Gastrocnemius medialis (tissue), 4 donors: ENCODE measurements around the gene IFT81.

Experiments used
- CTCF ChIP-seq, 5 experiments: fragments of 450-650 bp in 3 of 5; fragments of 200-600 bp in 2 of 5; sonication (generic) in 2 of 5; IDR thresholded peaks in 4 of 5; conservative IDR thresholded peaks in 1 of 5; 1 replicate in 4 of 5; 2 replicates in 1 of 5; pipeline ENCODE4 v1.5.1; 2016 to 2019; ENCODE audit warnings: antibody characterized with exemption in 5 of 5, mild to moderate bottlenecking in 3 of 5, moderate library complexity in 3 of 5
- POLR2A ChIP-seq, 2 donors: fragments of 450-650 bp; IDR thresholded peaks; one replicate each; pipeline ENCODE4 v1.6.1; 2017; ENCODE audit warnings: antibody characterized with exemption in 2 of 2, mild to moderate bottlenecking in 2 of 2, moderate library complexity in 2 of 2

GRCh38 chr12:110243227-110243626 is 119.1 kb downstream of the IFT81 start:
- no peak for TF ChIP-seq CTCF (IDR thresholded peaks at IDR 0.05 in 4 of 5, conservative IDR thresholded peaks at IDR 0.05 in 1 of 5)
- no peak for TF ChIP-seq POLR2A (IDR thresholded peaks at IDR 0.05)
